Stomach (tissue), 9 donors: Measurements from ENCODE around the gene WDR59. TPM values are rescaled to one million over a fixed set of nuclear protein-coding genes. Genes with fewer than 3 reads are reported as not detected.

Source experiments
- DNase-seq, 2 donors: peaks; one replicate each; pipeline versions ENCODE4 v3.0.0 to v3.0.0-alpha.2; 2013 to 2019
- H3K27ac ChIP-seq, 5 donors: fragments of 200-600 bp in 4 of 5; sonication (generic) in 4 of 5; one replicate each; pipeline ENCODE4 v1.5.1; 2013 to 2019; ENCODE audit warnings: mild to moderate bottlenecking in 1 of 5, moderate library complexity in 1 of 5
- H3K27me3 ChIP-seq, 3 donors: fragments of 200-600 bp; sonication (generic); one replicate each; pipeline ENCODE4 v1.5.1; 2017 to 2019; ENCODE audit warnings: mixed run types in 1 of 3
- H3K36me3 ChIP-seq, 4 donors: fragments of 200-600 bp; sonication (generic); 1 replicate in 3 of 4; 2 replicates in 1 of 4; pipeline ENCODE4 v1.5.1; 2016 to 2019
- H3K4me1 ChIP-seq, 4 donors: fragments of 200-600 bp; sonication (generic); one replicate each; pipeline ENCODE4 v1.5.1; 2016 to 2019
- H3K4me3 ChIP-seq, 4 donors: fragments of 200-600 bp; sonication (generic) in 3 of 4; one replicate each; pipeline ENCODE4 v1.5.1; 2016 to 2019; ENCODE audit warnings: mild to moderate bottlenecking in 1 of 4
- H3K9me3 ChIP-seq, 4 donors: fragments of 200-600 bp; sonication (generic); one replicate each; pipeline ENCODE4 v1.5.1; 2016 to 2019
- CTCF ChIP-seq, 7 experiments: fragments of 450-650 bp in 4 of 7; fragments of 200-600 bp in 3 of 7; sonication (generic) in 3 of 7; IDR thresholded peaks; one replicate each; pipeline ENCODE4 v1.5.1; 2016 to 2019; ENCODE audit warnings: antibody characterized with exemption in 7 of 7, control low read depth in 2 of 7, mild to moderate bottlenecking in 1 of 7
- EP300 ChIP-seq: sonication (generic); formaldehyde crosslinking; IDR thresholded peaks from one replicate; pipeline ENCODE4 v1.6.1; 2017; ENCODE audit warnings: antibody characterized with exemption
- POLR2A ChIP-seq, 4 donors: fragments of 450-650 bp; IDR thresholded peaks; one replicate each; pipeline ENCODE4 v1.6.1; 2016; ENCODE audit warnings: antibody characterized with exemption in 4 of 4, control low read depth in 2 of 4, mild to moderate bottlenecking in 1 of 4, moderate library complexity in 1 of 4
- POLR2AphosphoS5 ChIP-seq, 3 donors: sonication (generic); formaldehyde crosslinking; IDR thresholded peaks; one replicate each; pipeline ENCODE4 v1.6.1; 2016; ENCODE audit warnings: antibody characterized with exemption in 3 of 3
- WGBS, 5 donors: extraction: QIAGEN DNeasy Blood & Tissue Kit in 3 of 5; methylation state at CpG; one replicate each; pipeline versions ENCODE4 v1.1.5 to v1.1.7; 2013 to 2018; 5-methylcytosine and 5-hydroxymethylcytosine counted together
- intact Hi-C: fragments of 100-400 bp; cut with DNase I; formaldehyde crosslinking; loops from one replicate; pipeline ENCODE4 v1.15.1; 2023; ENCODE audit warnings: low total_unique reads
- polyA plus RNA-seq, 3 donors: library from polyadenylated mRNA; stranded (reverse); fragments of 200-250 nt; gene quantifications; one replicate each; pipeline ENCODE4 v1.2.3, GENCODE V29; 2013
- total RNA-seq, 5 donors: library from RNA; depleted of rRNA; stranded (reverse); fragments of >200 nt; gene quantifications; one replicate each; pipeline versions ENCODE4 v1.1.0 to v1.2.3, GENCODE V29; 2014 to 2016
- donor health status: healthy with polysubstance abuse.
- donor health status: Bipolar disorder and iron deficiency.
- donor health status: healthy.

WDR59 gene
- total and polyA plus RNA-seq, 8 donors: 12.1 to 266 (median 30.2) TPM

- DNase-seq: no peak
- Histone ChIP-seq H3K4me1 (no peaks in the 10 kb centered on the region), H3K4me3 (no peak overlapping the region), H3K27me3 (no peaks in the 10 kb centered on the region), H3K27ac (no peak overlapping the region), H3K9me3 (no peaks in the 10 kb centered on the region), H3K36me3 (peaks cover 23 to 97% (median 89%) of the 10 kb centered on the region in 4 donors)
- intact Hi-C loops: no loop called here
- 89 to 98% (median 97%) methylated on average over 11 of the region's 11 CpGs for WGBS, 5 donors
- TF ChIP-seq POLR2A (IDR thresholded peaks at IDR 0.05) (no peak), POLR2AphosphoS5 (IDR thresholded peaks at IDR 0.05) (no peak), CTCF (IDR thresholded peaks at IDR 0.05) (no peak), EP300 (no peak)
These were observed 33.7 kb downstream of the WDR59 start for GRCh38 chr16:74951206-74951605.

- no peak overlapping the region for H3K4me3 ChIP-seq
- H3K27me3 ChIP-seq: no peaks in the 10 kb centered on the region
- intact Hi-C loops: no loop called here
- no peaks in the 10 kb centered on the region for H3K9me3 ChIP-seq
- no peak for DNase-seq
- 93 to 98% (median 95%) methylated on average over 7 of the region's 7 CpGs for WGBS, 5 donors
- H3K27ac ChIP-seq: no peak overlapping the region
- H3K4me1 ChIP-seq: no peaks in the 10 kb centered on the region
- TF ChIP-seq POLR2A (IDR thresholded peaks at IDR 0.05) (no peak), POLR2AphosphoS5 (IDR thresholded peaks at IDR 0.05) (no peak), CTCF (IDR thresholded peaks at IDR 0.05) (no peak), EP300 (no peak)
- H3K36me3 ChIP-seq: peaks cover 21 to 97% (median 89%) of the 10 kb centered on the region in 4 donors
These were observed 34.4 kb downstream of the WDR59 start for GRCh38 chr16:74950511-74950910.

- TF ChIP-seq POLR2A (IDR thresholded peaks at IDR 0.05): no peak
- TF ChIP-seq CTCF (IDR thresholded peaks at IDR 0.05): no peak
- TF ChIP-seq POLR2AphosphoS5 (IDR thresholded peaks at IDR 0.05): no peak
- TF ChIP-seq EP300: no peak
- peaks cover 21 to 97% (median 88%) of the 10 kb centered on the region in 4 donors for H3K36me3 ChIP-seq
- DNase-seq: no peak
- no peaks in the 10 kb centered on the region for H3K4me1 ChIP-seq
- no peaks in the 10 kb centered on the region for H3K27me3 ChIP-seq
- no peak overlapping the region for H3K27ac ChIP-seq
- 96 to 99% (median 97%) methylated on average over 3 of the region's 3 CpGs for WGBS, 5 donors
- intact Hi-C loops: no loop called here
- H3K9me3 ChIP-seq: no peaks in the 10 kb centered on the region
- no peak overlapping the region for H3K4me3 ChIP-seq
These were observed 35.6 kb downstream of the WDR59 start for GRCh38 chr16:74949309-74949708.

DNA sequence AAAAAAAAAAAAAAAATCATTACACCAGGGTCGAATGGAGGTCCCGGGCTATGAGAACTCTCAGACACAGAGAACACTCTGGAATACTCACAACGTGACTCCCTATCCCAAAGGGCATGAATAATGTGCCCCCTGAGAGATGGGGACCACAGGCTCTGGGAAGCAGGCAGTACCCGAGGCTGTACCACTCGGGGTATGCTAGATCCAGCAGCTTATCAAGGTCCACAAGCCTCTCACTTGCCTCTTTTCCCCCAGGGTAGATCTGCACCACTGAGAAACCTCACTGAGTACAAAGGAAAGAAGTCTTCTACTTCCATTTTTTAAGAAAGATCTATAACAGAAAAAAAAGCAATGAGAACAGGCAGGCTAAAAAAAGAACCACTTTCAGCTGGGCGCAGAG, 40.5 kb downstream of the WDR59 start:
- intact Hi-C loops: no loop called here
- DNase-seq: no peak
- H3K4me3 ChIP-seq: no peak overlapping the region
- no peaks in the 10 kb centered on the region for H3K27me3 ChIP-seq
- no peak for TF ChIP-seq EP300
- TF ChIP-seq CTCF (IDR thresholded peaks at IDR 0.05): no peak
- WGBS, 5 donors: 90 to 96% (median 93%) methylated on average over 6 of the region's 6 CpGs
- H3K4me1 ChIP-seq: no peaks in the 10 kb centered on the region
- no peaks in the 10 kb centered on the region for H3K9me3 ChIP-seq
- H3K36me3 ChIP-seq: peaks cover 27 to 97% (median 96%) of the 10 kb centered on the region in 4 donors
- no peak overlapping the region for H3K27ac ChIP-seq
